IMR-90 (cell line): ENCODE results near the gene HNRNPLL.

ENCODE experiments used
- BHLHE40 ChIP-seq: fragments of 150-350 bp; IDR thresholded peaks from 2 replicates; pipeline ENCODE4 v1.6.1; 2016; ENCODE audit warnings: mild to moderate bottlenecking, low read depth, low read length
- CTCF ChIP-seq: conservative IDR thresholded peaks from 2 replicates; pipeline ENCODE4 v1.5.1; 2012; ENCODE audit warnings: mild to moderate bottlenecking, low read depth, low read length, improper control_type of control experiment
- FOS ChIP-seq: fragments of 150-350 bp; IDR thresholded peaks from 2 replicates; pipeline ENCODE4 v1.6.1; 2016; ENCODE audit warnings: low read depth, low read length
- MAFK ChIP-seq: IDR thresholded peaks from 2 replicates; pipeline ENCODE4 v1.6.1; 2012; ENCODE audit warnings: low read depth, low read length, improper control_type of control experiment
- MXI1 ChIP-seq: IDR thresholded peaks from 2 replicates; pipeline ENCODE4 v1.6.1; 2012; ENCODE audit warnings: low read depth, mild to moderate bottlenecking, low read length, moderate library complexity, borderline replicate concordance
- POLR2A ChIP-seq: IDR thresholded peaks from 2 replicates; pipeline ENCODE4 v1.6.1; 2012; ENCODE audit warnings: mild to moderate bottlenecking, low read depth, low read length
- RAD21 ChIP-seq: IDR thresholded peaks from 2 replicates; pipeline ENCODE4 v1.6.1; 2012; ENCODE audit warnings: low read length, improper control_type of control experiment
- RFX5 ChIP-seq: IDR thresholded peaks from 2 replicates; pipeline ENCODE4 v1.8.0; 2012; ENCODE audit warnings: low read depth, mild to moderate bottlenecking, low read length, moderate library complexity
- SMC3 ChIP-seq: fragments of 150-350 bp; IDR thresholded peaks from 2 replicates; pipeline ENCODE4 v1.6.1; 2016; ENCODE audit warnings: low read depth, mild to moderate bottlenecking, antibody characterized with exemption, low read length, moderate library complexity
- USF2 ChIP-seq: fragments of 150-350 bp; IDR thresholded peaks from 2 replicates; pipeline ENCODE4 v1.6.1; 2017; ENCODE audit warnings: mild to moderate bottlenecking, antibody characterized with exemption, low read length, low read depth

GRCh38 chr2:38619458-38620164 is 16.9 kb upstream of the HNRNPLL start:
- TF ChIP-seq CTCF: no peak
- no peak for TF ChIP-seq BHLHE40
- no peak for TF ChIP-seq USF2
- TF ChIP-seq RAD21: no peak
- no peak for TF ChIP-seq POLR2A
- no peak for TF ChIP-seq RFX5
- no peak for TF ChIP-seq MAFK
- TF ChIP-seq SMC3: no peak
- no peak for TF ChIP-seq FOS
- TF ChIP-seq MXI1: no peak
